LNCaP clone FGC (cell line): Measurements from ENCODE around the gene DTNA.

ENCODE experiments used
- DNase-seq: peaks from one replicate; pipeline ENCODE4 v3.0.0-alpha.2; 2011; ENCODE audit warnings: low read depth
- H3K4me3 ChIP-seq: 2 replicates; pipeline ENCODE4 v1.5.1; 2011; ENCODE audit warnings: mild to moderate bottlenecking, low read depth, low read length, control low read depth
- TF ChIP-seq, protein P1 (sequence below): IDR thresholded peaks from 2 replicates; pipeline ENCODE4 v1.5.1; 2012; ENCODE audit warnings: mild to moderate bottlenecking; ENCODE audit not compliant: control insufficient read depth, insufficient read depth; ENCODE audit errors: extremely low read depth

Gene DTNA

DNA sequence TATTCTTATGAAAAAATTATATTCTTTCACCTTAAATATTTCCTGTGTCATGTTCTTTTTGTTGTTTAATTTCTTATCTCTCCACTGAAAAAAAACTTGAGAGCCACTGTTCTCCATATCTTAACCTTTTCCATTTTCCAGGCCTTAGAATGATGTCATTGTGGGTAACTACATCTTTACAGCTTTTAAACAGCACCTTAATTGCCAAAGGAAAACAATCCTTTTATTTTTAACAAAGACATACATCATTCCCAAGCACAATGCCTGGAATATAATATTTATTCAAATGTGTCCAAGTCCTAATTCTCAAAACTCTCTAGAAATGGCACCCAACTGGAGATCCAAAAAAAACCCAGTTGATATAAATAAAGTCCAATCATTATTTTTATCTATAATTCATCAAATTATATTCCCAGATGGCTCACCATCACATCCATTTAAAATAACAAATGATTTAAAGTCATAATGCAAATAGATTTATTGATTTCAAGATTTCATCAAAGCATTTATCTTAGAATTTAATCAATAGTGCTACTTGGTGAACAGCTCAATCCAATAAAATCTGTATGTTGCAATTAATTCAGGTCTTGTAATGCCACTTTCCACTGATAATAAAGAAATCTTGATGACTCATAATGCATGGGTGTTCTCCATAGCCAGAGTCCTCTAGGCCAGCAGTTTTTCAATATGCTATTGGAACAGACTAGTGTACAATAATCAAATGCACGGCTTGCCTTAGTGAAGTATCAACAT is 224.0 kb downstream of the DTNA start:
- no peak overlapping the region for H3K4me3 ChIP-seq
- DNase-seq, result no peak
- TF ChIP-seq, protein P1, sequence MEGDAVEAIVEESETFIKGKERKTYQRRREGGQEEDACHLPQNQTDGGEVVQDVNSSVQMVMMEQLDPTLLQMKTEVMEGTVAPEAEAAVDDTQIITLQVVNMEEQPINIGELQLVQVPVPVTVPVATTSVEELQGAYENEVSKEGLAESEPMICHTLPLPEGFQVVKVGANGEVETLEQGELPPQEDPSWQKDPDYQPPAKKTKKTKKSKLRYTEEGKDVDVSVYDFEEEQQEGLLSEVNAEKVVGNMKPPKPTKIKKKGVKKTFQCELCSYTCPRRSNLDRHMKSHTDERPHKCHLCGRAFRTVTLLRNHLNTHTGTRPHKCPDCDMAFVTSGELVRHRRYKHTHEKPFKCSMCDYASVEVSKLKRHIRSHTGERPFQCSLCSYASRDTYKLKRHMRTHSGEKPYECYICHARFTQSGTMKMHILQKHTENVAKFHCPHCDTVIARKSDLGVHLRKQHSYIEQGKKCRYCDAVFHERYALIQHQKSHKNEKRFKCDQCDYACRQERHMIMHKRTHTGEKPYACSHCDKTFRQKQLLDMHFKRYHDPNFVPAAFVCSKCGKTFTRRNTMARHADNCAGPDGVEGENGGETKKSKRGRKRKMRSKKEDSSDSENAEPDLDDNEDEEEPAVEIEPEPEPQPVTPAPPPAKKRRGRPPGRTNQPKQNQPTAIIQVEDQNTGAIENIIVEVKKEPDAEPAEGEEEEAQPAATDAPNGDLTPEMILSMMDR, result no peak

DNA sequence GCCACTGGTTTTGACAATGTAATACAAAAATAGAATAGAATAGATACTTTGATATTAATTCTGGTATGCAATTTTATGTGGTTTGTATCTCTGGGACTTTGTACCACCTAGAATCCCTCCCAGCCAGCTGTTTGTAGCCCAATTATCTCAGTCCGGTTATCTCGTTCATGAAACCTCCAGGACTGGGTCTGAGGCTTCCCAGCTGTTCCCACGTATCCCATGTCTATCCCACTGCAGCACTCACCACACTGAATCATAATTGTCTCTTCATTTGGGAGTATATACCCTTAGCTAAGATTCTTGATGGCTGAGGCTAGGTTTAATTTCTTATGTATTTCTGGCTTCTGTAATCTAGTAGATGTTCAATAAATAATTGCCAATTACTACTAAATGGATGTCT is 226.7 kb downstream of the DTNA start:
- DNase-seq, result no peak
- TF ChIP-seq, protein P1, result no peak
- H3K4me3 ChIP-seq, result no peak overlapping the region

DNA sequence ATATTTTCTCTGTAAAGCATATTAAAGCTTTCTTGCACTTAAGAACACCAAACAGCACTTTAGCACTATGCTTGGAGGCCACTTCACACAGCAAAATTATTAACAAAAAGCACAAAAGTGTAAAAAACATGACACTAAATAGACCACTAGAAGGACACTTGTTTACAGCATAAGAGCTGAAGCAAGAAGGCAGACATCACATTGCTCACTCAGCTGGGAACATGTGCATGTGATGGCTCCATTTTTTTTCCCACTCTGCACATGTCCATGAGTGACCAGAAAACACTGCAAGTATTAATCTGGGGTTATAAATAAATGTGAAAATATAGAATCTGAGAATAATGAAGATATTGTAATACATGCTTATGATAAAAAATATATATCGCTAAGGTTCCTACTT is 228.0 kb downstream of the DTNA start:
- TF ChIP-seq, protein P1, result no peak
- no peak for DNase-seq

More for the DNA sequence above, 228.0 kb downstream of the DTNA start:
- no peak overlapping the region for H3K4me3 ChIP-seq
